WI38 (cell line): ENCODE data around the gene GDE1.

Source experiments
- H3K4me3 ChIP-seq: 2 replicates; pipeline ENCODE4 v1.5.1; 2011; ENCODE audit warnings: low read depth, mild to moderate bottlenecking, control low read depth, low read length
- TF ChIP-seq, protein P1 (sequence below): IDR thresholded peaks from 2 replicates; pipeline ENCODE4 v1.5.1; 2012; ENCODE audit warnings: low read depth, mild to moderate bottlenecking, control low read depth, low read length

GDE1 gene

DNA sequence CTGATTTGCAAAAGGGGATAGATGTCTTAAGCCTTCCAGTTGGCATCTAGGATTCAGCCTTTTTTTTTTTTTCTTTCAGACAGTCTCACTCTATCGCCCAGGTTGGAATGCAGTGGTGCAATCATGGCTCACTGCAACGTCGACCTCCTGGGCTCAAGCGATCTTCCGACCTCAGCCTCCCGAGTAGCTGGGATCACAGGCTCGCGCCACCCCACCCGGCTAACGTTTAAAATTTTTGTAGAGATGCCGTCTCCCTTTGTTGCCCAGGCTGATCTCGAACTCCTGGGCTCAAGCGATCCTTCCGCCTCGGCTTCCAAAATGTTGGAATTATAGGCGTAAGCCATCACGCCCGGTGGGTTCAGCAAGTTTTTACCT lies 1.3 kb upstream of the GDE1 start:
- TF ChIP-seq, protein P1, sequence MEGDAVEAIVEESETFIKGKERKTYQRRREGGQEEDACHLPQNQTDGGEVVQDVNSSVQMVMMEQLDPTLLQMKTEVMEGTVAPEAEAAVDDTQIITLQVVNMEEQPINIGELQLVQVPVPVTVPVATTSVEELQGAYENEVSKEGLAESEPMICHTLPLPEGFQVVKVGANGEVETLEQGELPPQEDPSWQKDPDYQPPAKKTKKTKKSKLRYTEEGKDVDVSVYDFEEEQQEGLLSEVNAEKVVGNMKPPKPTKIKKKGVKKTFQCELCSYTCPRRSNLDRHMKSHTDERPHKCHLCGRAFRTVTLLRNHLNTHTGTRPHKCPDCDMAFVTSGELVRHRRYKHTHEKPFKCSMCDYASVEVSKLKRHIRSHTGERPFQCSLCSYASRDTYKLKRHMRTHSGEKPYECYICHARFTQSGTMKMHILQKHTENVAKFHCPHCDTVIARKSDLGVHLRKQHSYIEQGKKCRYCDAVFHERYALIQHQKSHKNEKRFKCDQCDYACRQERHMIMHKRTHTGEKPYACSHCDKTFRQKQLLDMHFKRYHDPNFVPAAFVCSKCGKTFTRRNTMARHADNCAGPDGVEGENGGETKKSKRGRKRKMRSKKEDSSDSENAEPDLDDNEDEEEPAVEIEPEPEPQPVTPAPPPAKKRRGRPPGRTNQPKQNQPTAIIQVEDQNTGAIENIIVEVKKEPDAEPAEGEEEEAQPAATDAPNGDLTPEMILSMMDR, result no peak
- no peak overlapping the region for H3K4me3 ChIP-seq

DNA sequence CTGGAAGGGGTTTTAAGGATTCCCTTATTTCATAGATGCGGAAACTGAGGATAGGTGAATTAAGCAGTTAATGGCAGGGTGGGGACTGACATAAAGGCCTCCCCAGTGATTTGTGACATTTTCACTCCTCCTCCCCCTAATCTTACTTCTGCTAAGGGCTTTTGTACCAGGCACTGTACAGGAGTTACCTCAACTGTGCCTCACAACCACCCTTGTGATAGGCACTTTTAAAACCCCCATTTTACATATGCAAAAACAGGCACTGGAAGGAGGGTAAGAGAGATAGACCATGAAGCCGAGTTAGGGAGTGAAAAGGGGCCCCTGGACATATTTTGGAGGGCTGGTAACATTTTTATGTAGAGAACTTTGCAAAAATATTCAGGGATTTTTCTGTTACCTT lies 862 bp upstream of the GDE1 start:
- no peak overlapping the region for H3K4me3 ChIP-seq
- TF ChIP-seq, protein P1, result no peak

- peak overlapping the region; percentile 74; the same call in 1 of the 2 replicates for H3K4me3 ChIP-seq
- TF ChIP-seq, protein P1, result no peak
Observed at GRCh38 chr16:19522397-19522732, 467 bp upstream of the GDE1 start.

- peak overlapping the region; percentile 74 for H3K4me3 ChIP-seq
- TF ChIP-seq, protein P1, result no peak
Observed at GRCh38 chr16:19520861-19521331, 1.0 kb downstream of the GDE1 start.

DNA sequence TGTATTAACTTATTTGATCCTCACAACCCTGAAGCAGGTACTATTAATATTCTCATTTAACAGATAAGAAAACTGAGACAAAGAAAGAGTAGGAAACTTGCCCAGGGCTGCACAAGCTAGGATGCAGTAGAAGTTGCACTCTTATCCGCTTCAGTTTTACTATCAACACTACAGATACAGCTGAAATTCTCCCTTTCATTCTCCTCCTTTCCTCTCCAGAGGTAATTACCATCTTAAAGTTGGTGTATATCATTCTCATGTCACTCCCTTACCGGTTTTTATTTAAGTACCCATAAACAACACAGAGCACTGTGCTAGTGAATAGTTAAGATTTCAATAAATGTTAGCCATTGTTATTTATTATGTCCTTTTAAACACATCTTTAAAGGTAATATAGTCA lies 3.5 kb downstream of the GDE1 start:
- TF ChIP-seq, protein P1, result no peak
- no peak overlapping the region for H3K4me3 ChIP-seq

GRCh38 chr16:19517424-19518089 lies 4.3 kb downstream of the GDE1 start:
- TF ChIP-seq, protein P1, result no peak
- no peak overlapping the region for H3K4me3 ChIP-seq

DNA sequence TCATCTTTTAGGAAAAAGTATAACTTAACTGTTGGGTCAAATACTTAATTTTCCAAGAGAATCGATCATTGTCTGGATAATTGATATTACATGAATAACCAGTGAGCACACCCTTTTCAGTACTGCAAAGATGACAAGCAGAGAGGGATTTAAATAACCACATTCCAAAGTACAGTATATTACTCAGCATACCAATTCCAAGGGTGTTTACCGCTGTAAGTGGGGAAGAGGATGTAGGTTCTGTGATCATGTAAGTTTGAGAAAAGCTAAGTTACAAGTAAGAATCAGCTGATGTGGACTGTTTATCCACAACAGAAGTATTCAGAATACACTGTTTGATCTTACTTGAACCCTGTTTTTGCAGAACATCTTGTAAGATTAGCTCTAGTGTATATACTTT lies 6.1 kb downstream of the GDE1 start:
- no peak overlapping the region for H3K4me3 ChIP-seq

More for the DNA sequence above, 6.1 kb downstream of the GDE1 start:
- TF ChIP-seq, protein P1, result no peak
